A673 (cell line): ENCODE data around the gene SESN2.

Experiments used
- CTCF ChIP-seq: fragments of 300-800, 200-600 bp; sonication (generic); conservative IDR thresholded peaks from 2 replicates; pipeline ENCODE4 v1.5.1; 2017; ENCODE audit warnings: low read depth, mild to moderate bottlenecking, antibody characterized with exemption, low read length, moderate library complexity, mixed read lengths
- EZH2 ChIP-seq: fragments of 200-600 bp; sonication (generic); IDR thresholded peaks from 2 replicates; pipeline ENCODE4 v1.6.1; 2017; ENCODE audit warnings: borderline replicate concordance, low read depth, mild to moderate bottlenecking, mixed read lengths, antibody characterized with exemption, low read length; ENCODE audit not compliant: poor library complexity, severe bottlenecking

- TF ChIP-seq CTCF (no peak), EZH2 (no peak)
Observed at GRCh38 chr1:28243685-28244311, 15.5 kb upstream of the SESN2 start.
